Nephron (organoid): ENCODE results near the gene PITPNB.

Source experiments
- H3K27ac Mint-ChIP-seq, 3 experiments: 2 replicates each; pipeline ENCODE4 v1.8.0; 2020; ENCODE audit warnings: mixed read lengths in 3 of 3, mild to moderate bottlenecking in 2 of 3, moderate library complexity in 1 of 3
- H3K27me3 Mint-ChIP-seq: 2 replicates; pipeline ENCODE4 v1.8.0; 2021; ENCODE audit warnings: low read depth, mild to moderate bottlenecking, moderate library complexity, mixed read lengths
- H3K36me3 Mint-ChIP-seq: 2 replicates; pipeline ENCODE4 v1.8.0; 2020; ENCODE audit warnings: low read depth, mixed read lengths
- H3K4me1 Mint-ChIP-seq: 2 replicates; pipeline ENCODE4 v1.8.0; 2020; ENCODE audit warnings: mixed read lengths
- H3K4me3 Mint-ChIP-seq, 3 experiments: 2 replicates each; pipeline ENCODE4 v1.8.0; 2020; ENCODE audit warnings: mild to moderate bottlenecking in 3 of 3, mixed read lengths in 3 of 3, moderate library complexity in 2 of 3
- H3K9me3 Mint-ChIP-seq: 2 replicates; pipeline ENCODE4 v1.8.0; 2020; ENCODE audit warnings: mixed read lengths
- CTCF ChIP-seq, 3 experiments: fragments of 200-600 bp; sonication (generic); IDR thresholded peaks; one replicate each; pipeline ENCODE4 v1.5.0; 2021; ENCODE audit warnings: antibody characterized with exemption in 3 of 3; ENCODE audit not compliant: unreplicated experiment in 3 of 3

The PITPNB gene

GRCh38 chr22:27870234-27871191 is 48.5 kb downstream of the PITPNB start:
- no peak for TF ChIP-seq CTCF (IDR thresholded peaks at IDR 0.05; ENCODE audit: unreplicated experiment in 3 of 3)
- Mint-ChIP-seq H3K9me3 (no peaks in the 10 kb centered on the region), H3K4me3 (no peak overlapping the region), H3K27me3 (no peaks in the 10 kb centered on the region), H3K4me1 (peaks cover 58% of the 10 kb centered on the region), H3K36me3 (peaks cover 36% of the 10 kb centered on the region), H3K27ac (peak overlapping the region; percentile 67 to 86 (median 85))

- no peaks in the 10 kb centered on the region for H3K9me3 Mint-ChIP-seq
- H3K27ac Mint-ChIP-seq, result peak overlapping the region; percentile 85 to 94 (median 86)
- H3K27me3 Mint-ChIP-seq, result no peaks in the 10 kb centered on the region
- TF ChIP-seq CTCF (IDR thresholded peaks at IDR 0.05; ENCODE audit: unreplicated experiment in 3 of 3), result no peak
- H3K4me1 Mint-ChIP-seq, result peaks cover 54% of the 10 kb centered on the region
- no peak overlapping the region for H3K4me3 Mint-ChIP-seq
- H3K36me3 Mint-ChIP-seq, result peaks cover 39% of the 10 kb centered on the region
Observed at GRCh38 chr22:27868732-27869282, 50.2 kb downstream of the PITPNB start.

- peak overlapping the region; percentile 85 to 94 (median 86) for H3K27ac Mint-ChIP-seq
- H3K4me1 Mint-ChIP-seq, result peaks cover 60% of the 10 kb centered on the region
- no peaks in the 10 kb centered on the region for H3K9me3 Mint-ChIP-seq
- H3K27me3 Mint-ChIP-seq, result no peaks in the 10 kb centered on the region
- peaks cover 34% of the 10 kb centered on the region for H3K36me3 Mint-ChIP-seq
- H3K4me3 Mint-ChIP-seq, result peak overlapping the region in 2 of 3 experiments; percentile 4 to 24
- TF ChIP-seq CTCF (IDR thresholded peaks at IDR 0.05; ENCODE audit: unreplicated experiment in 3 of 3), result no peak
Observed at GRCh38 chr22:27867953-27868731, 50.9 kb downstream of the PITPNB start.

GRCh38 chr22:27867085-27867952 is 51.7 kb downstream of the PITPNB start:
- H3K4me1 Mint-ChIP-seq, result peaks cover 60% of the 10 kb centered on the region
- no peak overlapping the region for H3K4me3 Mint-ChIP-seq
- no peak for TF ChIP-seq CTCF (IDR thresholded peaks at IDR 0.05; ENCODE audit: unreplicated experiment in 3 of 3)
- no peaks in the 10 kb centered on the region for H3K27me3 Mint-ChIP-seq
- no peaks in the 10 kb centered on the region for H3K9me3 Mint-ChIP-seq
- H3K27ac Mint-ChIP-seq, result peak overlapping the region; percentile 72 to 86 (median 77)
- peaks cover 28% of the 10 kb centered on the region for H3K36me3 Mint-ChIP-seq
